Left lobe of liver (tissue), 2 donors: ENCODE results near the gene PDLIM5. TPM values are rescaled to one million over a fixed set of nuclear protein-coding genes. Genes with fewer than 3 reads are reported as not detected.

ENCODE experiments used
- ATAC-seq: fragments of 200-7000 bp; cut with Tn5 transposase; one replicate; pipeline ENCODE4 v1.9.1; 2020; ENCODE audit warnings: mild to moderate bottlenecking, moderate library complexity
- DNase-seq: peaks from one replicate; pipeline ENCODE4 v3.0.0-alpha.2; 2020; ENCODE audit warnings: low spot score
- total RNA-seq: library from RNA; stranded (reverse); gene quantifications from one replicate; pipeline ENCODE4 v1.2.1, GENCODE V29; 2021
- donor health status: DM: no; HTN: no; CAD: no; lungs with moderate emphysema.
- donor health status: DM: no; HTN: yes; CAD: no.

PDLIM5 gene
- total RNA-seq, 1 donor from 2014 or later = 79.0 TPM

GRCh38 chr4:94420356-94420755 lies 31.4 kb upstream of the PDLIM5 start:
- ATAC-seq (no peak), DNase-seq (no peak)

- DNase-seq (no peak), ATAC-seq (no peak)
Observed at GRCh38 chr4:94426783-94427182, 25.0 kb upstream of the PDLIM5 start.

GRCh38 chr4:94428884-94429283 lies 22.9 kb upstream of the PDLIM5 start:
- ATAC-seq = peak; percentile 44

GRCh38 chr4:94430406-94430805 lies 21.3 kb upstream of the PDLIM5 start:
- no peak for DNase-seq
- no peak for ATAC-seq

More at GRCh38 chr4:94428884-94429283, 22.9 kb upstream of the PDLIM5 start:
- no peak for DNase-seq

- ATAC-seq = no peak
- DNase-seq = no peak
Observed at GRCh38 chr4:94431388-94431787, 20.4 kb upstream of the PDLIM5 start.

- no peak for DNase-seq
- no peak for ATAC-seq
Observed at GRCh38 chr4:94434505-94434904, 17.2 kb upstream of the PDLIM5 start.

- DNase-seq (no peak), ATAC-seq (no peak)
Observed at GRCh38 chr4:94435874-94436273, 15.9 kb upstream of the PDLIM5 start.

- ATAC-seq (no peak), DNase-seq (no peak)
Observed at GRCh38 chr4:94436512-94436911, 15.2 kb upstream of the PDLIM5 start.

GRCh38 chr4:94439606-94440005 lies 12.1 kb upstream of the PDLIM5 start:
- ATAC-seq (no peak), DNase-seq (no peak)

GRCh38 chr4:94441838-94442237 lies 9.9 kb upstream of the PDLIM5 start:
- ATAC-seq (no peak), DNase-seq (no peak)

GRCh38 chr4:94442251-94442650 lies 9.5 kb upstream of the PDLIM5 start:
- no peak for DNase-seq
- ATAC-seq = peak; percentile 69

GRCh38 chr4:94446386-94446785 lies 5.4 kb upstream of the PDLIM5 start:
- ATAC-seq (no peak), DNase-seq (no peak)

GRCh38 chr4:94447754-94448411 lies 3.9 kb upstream of the PDLIM5 start:
- no peak for ATAC-seq
- DNase-seq = no peak

GRCh38 chr4:94448815-94449375 lies 2.8 kb upstream of the PDLIM5 start:
- ATAC-seq = no peak

GRCh38 chr4:94451051-94451694 lies 569 bp upstream of the PDLIM5 start:
- DNase-seq = no peak
- peak; percentile 8 for ATAC-seq

More at GRCh38 chr4:94448815-94449375, 2.8 kb upstream of the PDLIM5 start:
- no peak for DNase-seq

GRCh38 chr4:94452476-94453371 lies 982 bp downstream of the PDLIM5 start:
- DNase-seq (peak; percentile 90), ATAC-seq (peak; percentile 71)

GRCh38 chr4:94453391-94453963 lies 1.7 kb downstream of the PDLIM5 start:
- peak; percentile 18 for ATAC-seq
- DNase-seq = no peak

- ATAC-seq (no peak), DNase-seq (no peak)
Observed at GRCh38 chr4:94454405-94454804, 2.7 kb downstream of the PDLIM5 start.

- ATAC-seq (peak; percentile 7), DNase-seq (peak; percentile 78)
Observed at GRCh38 chr4:94455081-94455480, 3.3 kb downstream of the PDLIM5 start.

GRCh38 chr4:94457692-94458106 lies 6.0 kb downstream of the PDLIM5 start:
- ATAC-seq (peak; percentile 44), DNase-seq (no peak)

GRCh38 chr4:94458682-94459081 lies 6.9 kb downstream of the PDLIM5 start:
- DNase-seq = no peak
- ATAC-seq = no peak
